HG03159 (cell line): ENCODE results near the gene MYH14.

Experiments used
- ATAC-seq: cut with Tn5 transposase; IDR thresholded peaks from one replicate; pipeline ENCODE4 v1.9.1; 2021; ENCODE audit warnings: mild to moderate bottlenecking, moderate library complexity; ENCODE audit not compliant: unreplicated experiment

Gene MYH14

GRCh38 chr19:50358483-50359327 lies 155.3 kb downstream of the MYH14 start:
- ATAC-seq: no peak

- no peak for ATAC-seq
Measured at GRCh38 chr19:50359328-50359818, 156.0 kb downstream of the MYH14 start.
